HFF-Myc (cell line): ENCODE results near the gene PCNX3.
"Not testable (repeated sequence)": the region's sequence is repeated elsewhere in the genome, so short reads cannot be mapped to it uniquely, and the experiment has no call there.

Source experiments
- DNase-seq: peaks from one replicate; pipeline ENCODE4 v3.0.0-alpha.2; 2011; ENCODE audit warnings: low read depth; ENCODE audit errors: extremely low read depth
- H3K4me3 ChIP-seq: replicated peaks from 2 replicates; pipeline ENCODE4 v1.5.1; 2011; ENCODE audit warnings: low read depth, mild to moderate bottlenecking, control low read depth, low read length
- CTCF ChIP-seq: IDR thresholded peaks from 2 replicates; pipeline ENCODE4 v1.5.1; 2012; ENCODE audit warnings: mild to moderate bottlenecking, low read depth, low read length, control low read depth; ENCODE audit errors: missing control alignments

The PCNX3 gene

GRCh38 chr11:65634109-65634436, 18.5 kb downstream of the PCNX3 start:
- H3K4me3 ChIP-seq: no peak overlapping the region
- no peak for DNase-seq
- TF ChIP-seq CTCF: no peak

GRCh38 chr11:65634440-65634839, 18.9 kb downstream of the PCNX3 start:
- no peak for TF ChIP-seq CTCF
- no peak overlapping the region for H3K4me3 ChIP-seq
- no peak for DNase-seq

- TF ChIP-seq CTCF: no peak
- H3K4me3 ChIP-seq: no peak overlapping the region
- no peak for DNase-seq
Measured at GRCh38 chr11:65634905-65635731, 19.5 kb downstream of the PCNX3 start.

GRCh38 chr11:65636108-65637031, 20.8 kb downstream of the PCNX3 start:
- no peak overlapping the region for H3K4me3 ChIP-seq
- DNase-seq: no peak
- TF ChIP-seq CTCF: no peak

- no peak for TF ChIP-seq CTCF
- H3K4me3 ChIP-seq: no peak overlapping the region
- no peak for DNase-seq
Measured at GRCh38 chr11:65637032-65637557, 21.5 kb downstream of the PCNX3 start.

GRCh38 chr11:65637794-65638419, 22.3 kb downstream of the PCNX3 start, which contains the start of gene SIPA1:
TSS of gene SIPA1 (plus strand) at chr11:65638101. CDS start at chr11:65640922, 2,821 bp downstream.
- H3K4me3 ChIP-seq: peak within 1 kb of the TSS; percentile 61
- DNase-seq: peak; percentile 65
- TF ChIP-seq CTCF: peak; percentile 46

GRCh38 chr11:65639228-65639597, 23.6 kb downstream of the PCNX3 start:
- not testable (repeated sequence) for DNase-seq, H3K4me3 ChIP-seq
